HPDE6-E6E7 (cell line): Measurements from ENCODE around the gene TPCN2.

Experiments used
- DNase-seq: peaks from one replicate; pipeline ENCODE4 v3.0.0; 2011; ENCODE audit warnings: missing footprints; ENCODE audit errors: extremely low spot score

TPCN2 gene

DNA sequence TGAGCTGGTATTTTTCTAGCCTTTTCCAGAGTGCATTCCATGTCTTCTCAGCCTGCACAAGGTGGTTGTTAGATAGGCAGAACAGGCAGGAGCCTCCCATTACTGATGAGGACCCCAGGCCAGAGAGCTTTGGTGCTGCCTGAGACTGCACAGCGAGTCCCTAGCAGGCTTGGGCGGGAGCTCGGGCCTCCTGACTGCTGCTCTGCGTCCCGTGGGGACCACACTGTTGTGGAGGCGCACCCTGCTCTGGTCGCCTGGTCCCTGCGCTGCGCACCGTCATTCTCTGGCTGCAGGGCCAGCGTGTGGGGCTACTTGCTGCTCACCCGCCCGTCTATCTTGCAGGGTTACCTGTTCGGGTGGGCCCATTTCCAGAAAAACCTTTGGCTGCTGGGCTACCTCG, 8.5 kb downstream of the TPCN2 start:
- DNase-seq: no peak

DNA sequence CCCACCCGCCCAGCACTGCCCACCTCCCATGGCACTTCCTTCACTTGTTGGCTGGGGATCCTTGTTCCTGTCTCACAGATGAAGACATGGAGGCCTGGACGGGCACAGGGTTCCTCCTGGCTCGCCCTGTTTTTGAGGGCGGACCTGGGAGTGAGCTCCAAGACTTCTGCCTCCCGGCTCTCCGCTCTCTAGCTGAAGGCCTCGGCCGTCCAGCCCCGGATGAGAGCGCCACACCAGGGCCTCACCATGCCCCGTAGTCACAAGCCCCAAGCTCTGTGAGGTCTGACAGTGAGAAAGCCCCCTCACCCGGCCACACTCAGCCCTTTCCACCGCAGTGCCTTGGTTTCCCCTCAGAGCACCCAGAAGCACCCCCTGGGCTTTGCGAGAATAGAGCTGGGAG, 9.1 kb downstream of the TPCN2 start:
- no peak for DNase-seq

DNA sequence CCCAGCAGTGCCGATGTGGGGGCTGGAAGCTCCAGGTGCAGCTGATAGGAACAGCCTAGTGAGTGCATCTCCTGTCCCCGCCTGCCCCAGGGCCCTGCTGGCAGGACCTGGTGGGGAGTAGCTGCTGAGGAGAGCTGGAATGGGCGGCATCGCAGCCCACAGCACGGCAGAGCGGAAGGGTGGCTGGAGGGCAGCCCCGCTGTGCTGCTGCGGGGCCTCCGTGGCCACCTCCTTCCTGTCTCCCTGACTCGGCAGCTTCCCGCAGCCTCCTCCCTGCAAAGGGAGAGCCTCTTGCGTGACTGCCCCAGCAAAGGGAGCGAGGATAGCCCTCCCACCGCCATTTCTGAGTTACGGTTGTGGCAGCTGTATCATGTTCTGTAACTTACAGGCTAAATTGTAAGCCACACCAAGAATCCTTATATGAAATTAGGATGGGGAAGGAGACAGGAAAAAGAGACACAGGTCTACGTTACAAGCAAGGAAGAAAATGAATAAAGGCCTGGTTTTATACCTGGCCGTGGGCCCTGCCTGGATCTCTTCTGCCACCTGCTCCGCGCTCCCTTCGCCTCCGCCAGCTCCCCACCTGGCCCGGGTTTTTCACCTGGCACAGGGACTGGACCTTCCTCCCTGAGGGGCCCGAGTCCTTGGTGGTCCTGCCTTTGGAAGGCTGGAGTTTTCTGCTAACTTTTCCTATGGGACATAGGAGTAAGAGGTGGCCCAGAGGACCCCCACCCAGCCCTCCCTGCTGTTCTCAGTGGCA, 10.0 kb downstream of the TPCN2 start:
- no peak for DNase-seq

- no peak for DNase-seq
Observed at GRCh38 chr11:69059429-69059828, 10.7 kb downstream of the TPCN2 start.

- DNase-seq: no peak
Observed at GRCh38 chr11:69059985-69060384, 11.3 kb downstream of the TPCN2 start.

DNA sequence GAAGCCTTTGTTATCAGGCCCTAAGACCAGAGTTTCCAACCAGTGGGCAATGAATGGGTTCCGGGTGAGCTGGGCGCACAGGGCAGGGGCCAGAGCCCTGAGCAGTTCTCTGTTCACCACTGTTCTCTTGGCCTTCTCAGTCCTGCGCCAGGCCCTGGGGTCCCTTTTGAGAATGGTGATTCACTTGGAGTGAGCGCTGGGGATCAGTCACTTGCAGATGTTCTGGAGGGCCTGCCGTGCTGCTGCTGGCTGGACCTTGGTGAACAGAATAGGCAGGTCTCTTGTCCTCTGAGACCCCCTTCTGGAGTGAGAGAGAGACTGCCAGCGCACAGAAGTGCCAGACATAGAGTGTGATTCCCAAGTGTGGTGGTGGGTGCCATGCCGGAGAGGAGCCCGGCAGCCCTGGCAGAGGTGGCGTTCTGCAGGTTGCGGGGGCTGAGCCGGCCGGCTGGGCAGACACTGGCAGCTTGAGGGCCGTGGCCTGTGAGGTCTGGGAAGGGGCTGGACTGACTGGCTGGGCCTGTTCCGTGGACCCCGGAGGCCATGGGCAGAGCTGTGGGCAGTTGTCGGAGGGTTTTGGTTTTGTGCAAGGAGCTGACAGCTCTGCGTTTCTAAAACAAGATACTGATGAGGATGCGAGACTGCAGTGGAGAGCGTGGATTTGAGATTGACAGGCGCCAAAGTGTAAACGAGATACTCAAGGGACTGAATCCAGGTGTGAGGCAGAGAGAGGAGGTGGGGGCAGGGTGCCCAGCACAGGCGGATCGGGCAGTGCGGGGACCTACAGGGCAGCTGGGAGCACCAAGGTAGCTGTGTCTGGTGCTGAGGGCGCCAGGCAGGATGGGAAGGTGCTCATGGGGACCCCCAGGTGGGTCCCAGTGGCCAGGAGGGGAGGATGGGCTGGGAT, 12.3 kb downstream of the TPCN2 start:
- DNase-seq: no peak

DNA sequence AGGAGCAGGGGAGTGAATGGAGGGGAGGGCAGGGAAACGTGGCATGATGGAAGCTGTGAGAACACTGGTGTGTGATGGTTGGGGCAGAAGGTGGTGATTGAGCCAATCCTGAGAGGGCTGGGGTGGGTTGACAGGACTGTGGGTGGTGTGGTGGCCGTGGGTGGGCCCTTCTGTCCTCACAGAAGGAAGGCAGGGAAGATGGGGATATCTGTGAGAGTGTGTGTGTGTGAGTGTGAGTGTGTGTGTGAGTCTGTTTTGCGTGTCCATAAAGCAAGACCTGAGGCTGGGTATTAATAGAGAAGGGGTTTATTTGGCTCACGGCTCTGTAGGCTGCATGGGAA, 13.0 kb downstream of the TPCN2 start:
- DNase-seq: no peak

DNA sequence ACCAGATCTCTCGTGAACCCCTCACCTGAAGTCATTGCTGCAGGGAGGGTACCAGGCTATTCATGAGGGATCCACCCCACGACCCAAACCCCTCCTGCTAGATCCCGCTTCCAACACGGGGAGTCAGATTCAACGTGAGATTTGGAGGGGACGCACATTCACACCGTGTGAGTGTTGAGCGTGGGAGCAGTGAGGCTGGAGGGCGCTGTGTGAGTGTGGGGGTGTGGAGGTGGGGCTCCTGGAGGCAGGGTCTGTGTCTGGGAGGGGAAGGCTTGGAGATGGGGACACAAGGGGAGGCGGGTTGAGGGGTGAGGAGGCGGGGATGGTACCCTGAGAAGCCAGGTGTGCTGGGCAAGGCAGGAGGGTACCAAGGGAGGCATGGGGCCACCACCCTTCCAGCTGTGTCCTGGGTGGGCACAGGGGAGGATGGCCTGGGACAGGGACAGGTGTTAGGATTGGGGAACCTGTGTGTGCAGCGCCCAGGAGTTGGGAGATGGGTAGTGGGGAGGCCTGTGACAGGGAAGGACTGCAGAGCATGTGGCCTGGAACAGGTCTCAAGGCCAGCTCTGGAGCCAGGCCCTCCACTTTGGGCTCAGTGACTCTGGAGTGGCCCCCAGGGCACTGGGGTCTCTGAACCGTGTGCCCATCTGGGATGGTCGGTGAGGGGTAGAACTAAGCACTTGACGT, 13.6 kb downstream of the TPCN2 start:
- DNase-seq: no peak

DNA sequence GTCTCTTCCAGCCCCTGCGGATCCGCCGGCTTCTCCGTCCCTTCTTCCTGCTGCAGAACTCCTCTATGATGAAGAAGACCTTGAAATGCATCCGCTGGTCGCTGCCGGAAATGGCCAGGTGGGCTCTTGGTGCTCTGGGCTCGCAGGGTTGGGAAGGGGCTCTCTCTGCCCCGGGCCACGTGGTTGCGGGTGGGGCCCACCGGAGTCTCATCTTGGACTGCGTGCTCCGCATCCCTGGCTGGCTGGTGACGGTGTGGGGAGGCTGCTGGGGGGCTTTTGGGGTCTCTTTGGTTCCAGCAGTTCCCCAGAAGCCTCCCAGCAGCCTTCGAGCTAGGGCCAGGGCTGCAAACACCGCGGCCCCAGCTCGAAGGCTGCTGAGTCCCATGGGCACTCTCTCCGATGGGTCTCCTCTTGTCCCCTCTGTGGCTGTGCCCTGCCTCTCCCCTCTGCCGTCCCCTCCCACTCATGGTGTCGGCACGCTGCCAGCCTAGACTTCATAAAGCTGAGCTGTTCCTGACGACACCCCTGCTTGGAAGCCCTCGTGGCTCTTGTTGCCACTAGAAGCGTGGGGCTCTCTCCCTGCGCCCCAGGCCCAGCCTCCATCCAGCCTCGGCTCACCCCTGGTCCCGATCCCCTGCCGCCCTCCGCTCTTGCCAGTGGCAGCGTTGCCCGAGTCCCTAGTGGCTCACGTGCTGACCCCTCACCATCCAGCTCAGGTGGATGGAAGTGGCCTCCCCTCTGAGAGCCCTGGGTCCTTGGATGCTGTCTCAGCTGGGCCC, 14.3 kb downstream of the TPCN2 start:
- no peak for DNase-seq

- DNase-seq: no peak
Observed at GRCh38 chr11:69063652-69064260, 15.0 kb downstream of the TPCN2 start.

GRCh38 chr11:69064394-69064957, 15.7 kb downstream of the TPCN2 start:
- DNase-seq: no peak

GRCh38 chr11:69065147-69065710, 16.5 kb downstream of the TPCN2 start:
- DNase-seq: no peak

DNA sequence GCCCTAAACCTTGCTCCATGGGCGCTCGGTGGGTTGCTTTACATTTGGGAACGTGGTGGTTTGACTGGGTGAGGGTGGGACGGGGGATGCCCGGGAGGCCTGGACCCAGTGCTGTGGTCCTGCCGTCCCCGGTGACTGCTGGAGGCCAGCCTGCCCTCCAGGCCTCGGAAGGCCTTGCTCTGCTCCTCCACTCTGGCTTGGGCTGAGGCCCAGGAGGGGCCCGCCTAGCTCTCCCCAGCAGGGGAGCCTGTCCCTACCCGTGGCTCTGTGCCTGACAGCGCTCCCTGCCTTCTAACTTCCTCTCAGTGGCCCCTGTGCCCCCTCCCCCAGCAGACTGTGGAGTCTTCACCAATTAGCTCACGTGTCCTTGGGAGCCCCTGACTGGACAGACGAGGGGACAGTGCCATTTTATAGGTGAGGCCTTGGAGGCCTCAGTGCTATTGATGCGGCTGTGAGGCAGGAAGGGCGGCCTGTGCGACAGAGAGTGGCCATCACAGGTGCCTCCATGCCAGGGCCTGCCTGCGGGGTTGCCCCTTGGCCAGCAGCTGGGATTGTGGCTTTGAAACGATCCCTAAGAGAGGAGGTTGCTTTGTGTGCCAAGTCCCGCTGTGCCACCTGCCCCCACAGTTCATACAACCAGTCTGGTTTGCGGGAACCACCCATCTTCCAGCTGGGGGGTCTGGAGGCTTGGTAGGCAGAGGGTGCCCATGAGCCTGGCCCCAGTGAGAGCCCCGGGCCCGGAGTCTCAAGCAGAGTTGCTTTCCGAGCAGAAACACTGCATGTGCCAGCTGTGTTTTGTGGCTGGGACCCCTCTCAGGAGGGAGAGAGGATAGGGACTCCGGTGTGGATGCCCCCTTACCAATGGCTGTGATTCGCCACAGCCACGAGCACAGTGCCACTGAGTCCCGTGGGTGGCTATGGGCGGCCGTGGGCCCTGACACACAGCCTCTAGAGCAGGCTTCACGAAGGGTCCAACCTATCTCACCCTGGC, 17.7 kb downstream of the TPCN2 start:
- no peak for DNase-seq

GRCh38 chr11:69067200-69067599, 18.5 kb downstream of the TPCN2 start:
- no peak for DNase-seq

DNA sequence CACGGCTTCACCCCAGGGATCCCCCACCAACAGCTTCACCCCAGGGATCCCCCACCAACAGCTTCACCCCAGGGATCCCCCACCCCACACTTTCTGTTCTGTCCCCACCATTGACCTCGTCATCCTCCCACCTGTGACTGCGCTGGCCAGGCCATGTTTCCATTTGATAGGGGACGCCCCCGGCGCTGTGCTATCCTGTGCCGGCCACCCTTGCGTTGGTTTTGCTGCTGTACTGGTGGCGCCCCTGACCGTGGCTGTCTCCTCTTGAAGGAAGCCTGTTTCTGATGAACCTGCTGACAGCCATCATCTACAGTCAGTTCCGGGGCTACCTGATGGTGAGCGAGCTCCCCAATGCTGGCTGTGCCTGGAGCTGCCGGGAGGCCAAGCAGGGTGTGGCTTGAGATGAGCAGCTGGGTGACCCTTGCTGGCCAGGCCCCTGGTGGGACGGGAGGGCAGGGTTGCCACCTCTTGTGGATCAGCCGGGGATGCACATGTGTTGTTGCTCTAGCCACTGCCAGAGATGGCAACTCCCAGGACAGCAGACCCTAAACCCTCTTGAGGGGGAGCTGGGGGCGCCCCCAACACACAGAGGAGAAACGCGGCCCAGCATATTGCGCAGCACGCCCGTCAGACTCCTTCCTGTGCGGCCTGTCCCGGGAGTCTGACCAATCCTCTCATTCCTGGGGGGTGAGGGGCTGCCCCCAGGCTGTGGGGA, 22.5 kb downstream of the TPCN2 start:
- no peak for DNase-seq

- DNase-seq: no peak
Observed at GRCh38 chr11:69071956-69072355, 23.2 kb downstream of the TPCN2 start.

- no peak for DNase-seq
Observed at GRCh38 chr11:69073469-69073868, 24.7 kb downstream of the TPCN2 start.

DNA sequence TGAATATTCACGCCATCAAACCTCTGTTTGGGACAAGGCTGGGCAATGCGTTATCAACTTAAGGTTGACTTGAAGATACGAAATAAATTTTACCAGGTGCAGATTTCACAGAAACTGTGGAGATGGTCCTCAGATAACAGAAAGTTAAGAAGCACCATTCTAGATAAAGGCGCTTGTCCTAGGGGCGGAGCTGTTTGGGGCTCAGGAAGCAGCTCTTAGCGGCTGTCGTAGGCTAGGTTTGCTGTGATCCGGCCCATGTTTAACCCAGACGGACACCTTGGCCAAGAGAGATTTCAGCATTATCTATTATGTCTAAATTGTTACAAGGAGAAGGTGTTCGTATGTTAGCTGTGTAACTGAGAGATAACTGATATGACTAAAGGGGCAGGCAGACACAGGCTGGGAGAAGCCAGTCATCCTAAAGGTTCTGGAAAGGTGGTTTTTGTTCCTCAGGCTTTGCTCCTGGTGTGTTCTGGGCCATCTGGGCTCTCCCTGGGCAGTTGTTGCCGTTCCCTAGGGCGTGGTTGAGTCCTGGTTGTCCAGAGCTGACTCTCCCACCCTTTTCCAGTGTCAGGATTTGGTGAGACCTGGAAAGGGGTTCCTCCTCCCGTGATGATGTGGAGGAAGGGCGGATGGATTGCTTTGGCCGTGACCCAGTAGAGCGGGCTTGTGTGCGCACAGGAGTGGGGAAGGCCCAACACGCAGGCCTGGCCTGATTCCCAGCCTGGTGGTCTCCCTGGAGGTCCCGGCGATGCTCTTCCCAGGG, 25.8 kb downstream of the TPCN2 start:
- DNase-seq: no peak
